CD4-positive, alpha-beta T cell treated with Interleukin-17A for 4 hours (primary cell): ENCODE measurements around the gene FOXD1.
"Not testable (repeated sequence)": the region's sequence is repeated elsewhere in the genome, so short reads cannot be mapped to it uniquely, and the experiment has no call there.

Experiments
- DNase-seq: peaks from one replicate; pipeline ENCODE4 v3.0.0-alpha.2; 2020; ENCODE audit warnings: mixed read lengths

FOXD1 gene

DNA sequence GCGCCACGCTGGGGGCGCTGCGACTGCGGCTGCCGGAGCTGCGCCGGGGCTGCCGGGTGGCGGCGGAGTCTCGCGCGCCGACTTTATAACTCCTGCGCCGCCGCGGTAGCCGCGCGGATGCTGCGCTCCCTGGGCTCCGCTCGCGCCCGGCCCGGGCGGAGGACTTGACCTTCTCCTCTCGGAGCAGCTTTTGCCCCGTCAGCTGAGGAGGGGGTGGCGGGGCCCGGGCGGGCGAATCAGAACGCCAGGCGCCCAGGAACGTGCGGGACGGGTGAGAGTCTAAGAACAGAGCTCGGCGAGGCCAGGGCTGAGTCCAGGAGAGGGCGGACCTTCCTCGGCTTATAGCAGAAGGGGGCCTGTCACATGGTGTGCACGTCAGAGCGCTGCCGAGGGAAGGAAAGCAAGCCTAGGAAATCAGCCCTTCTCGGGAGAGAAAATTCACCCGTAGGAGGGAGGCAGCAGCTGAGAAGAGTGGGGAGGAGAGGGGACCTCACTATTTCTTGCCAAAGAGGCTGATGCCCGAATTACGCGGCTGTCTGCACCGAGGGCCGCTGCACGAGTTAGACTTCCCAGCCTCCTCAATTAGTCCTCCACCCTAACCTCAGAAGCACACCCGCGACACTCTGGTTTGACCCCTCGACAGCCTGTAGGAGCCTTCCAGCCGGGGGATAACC lies at the start of gene FOXD1:
Gene FOXD1, minus strand, starts transcription at position 315 of the 674 bp plus-strand sequence. CDS start 415 bp downstream, outside the sequence.
- DNase-seq, result peak; percentile 38

DNA sequence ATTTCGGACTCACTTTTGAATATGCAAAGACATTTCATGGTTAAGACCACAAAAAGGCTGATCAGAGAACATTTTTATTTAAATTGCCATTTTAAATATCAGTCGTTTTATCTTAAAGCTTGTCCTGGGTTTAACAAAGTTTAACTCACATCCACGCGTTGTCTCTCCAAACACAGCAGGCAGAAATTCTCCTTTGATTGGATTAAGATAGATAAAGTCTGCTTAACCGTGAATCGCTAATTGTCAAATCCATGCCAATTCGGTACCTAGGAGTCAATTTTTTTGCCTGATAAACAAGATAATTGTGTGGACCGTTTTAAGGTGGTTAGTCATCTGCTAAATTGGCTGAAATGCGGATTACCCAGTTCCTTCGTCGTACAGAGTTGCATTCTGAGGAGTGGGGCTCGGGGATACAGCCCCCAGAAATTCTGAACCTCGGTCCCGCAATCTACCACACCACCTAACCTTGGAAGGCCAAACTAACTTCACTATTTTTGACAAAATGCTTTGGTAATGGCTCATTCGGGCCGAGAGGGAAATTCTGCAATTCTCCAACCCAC lies 49.0 kb upstream of the FOXD1 start:
- peak; percentile 3 for DNase-seq

- no peak for DNase-seq
Observed at GRCh38 chr5:73496984-73497457, 48.4 kb upstream of the FOXD1 start.

DNA sequence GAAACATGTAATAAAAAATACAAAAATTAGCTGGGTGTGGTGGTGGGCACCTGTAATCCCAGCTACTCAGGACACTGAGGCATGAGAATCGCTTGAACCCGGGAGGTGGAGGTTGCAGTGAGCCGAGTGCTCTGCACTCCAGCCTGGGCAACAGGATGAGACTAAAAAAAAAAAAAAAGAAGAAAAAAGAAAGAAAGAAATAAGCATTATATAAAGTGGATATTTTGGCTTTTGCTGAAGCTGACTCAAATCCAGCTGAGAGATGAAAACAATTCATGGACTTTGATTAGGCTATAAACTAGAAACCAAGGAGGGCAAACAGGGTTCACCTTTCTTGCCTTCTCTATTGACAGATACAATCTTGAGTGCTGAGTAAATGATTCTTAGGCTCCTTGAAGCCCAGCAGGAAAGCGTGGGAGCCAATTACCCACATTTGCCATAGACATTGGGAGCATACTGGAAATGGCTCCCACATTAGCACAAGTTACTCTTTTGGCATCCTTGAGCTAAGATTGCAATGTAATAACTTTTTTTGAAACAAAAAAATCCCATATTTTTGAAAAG lies 47.3 kb upstream of the FOXD1 start:
- DNase-seq, result no peak

- DNase-seq, result no peak
Observed at GRCh38 chr5:73494721-73495120, 46.1 kb upstream of the FOXD1 start.

DNA sequence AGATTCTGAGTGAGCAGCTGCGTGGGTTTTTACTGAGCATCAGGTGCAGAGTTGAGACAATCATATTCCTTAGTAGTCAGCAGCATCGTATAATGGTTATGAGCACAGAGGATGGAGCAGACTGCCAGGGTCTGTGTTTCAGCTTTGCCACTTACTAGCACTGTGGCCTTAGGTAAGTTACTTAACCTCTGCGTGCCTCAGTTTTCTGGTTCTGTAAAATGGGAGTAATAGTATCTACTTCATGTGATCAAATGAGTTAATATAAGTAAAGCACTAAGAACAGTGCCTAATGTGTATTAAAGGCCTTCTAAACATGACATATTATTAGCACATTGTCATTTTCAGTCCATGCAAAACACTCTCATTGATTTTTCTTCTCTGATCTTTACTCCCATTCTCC lies 44.8 kb upstream of the FOXD1 start:
- DNase-seq, result no peak

- DNase-seq, result no peak
Observed at GRCh38 chr5:73491155-73491554, 42.6 kb upstream of the FOXD1 start.

DNA sequence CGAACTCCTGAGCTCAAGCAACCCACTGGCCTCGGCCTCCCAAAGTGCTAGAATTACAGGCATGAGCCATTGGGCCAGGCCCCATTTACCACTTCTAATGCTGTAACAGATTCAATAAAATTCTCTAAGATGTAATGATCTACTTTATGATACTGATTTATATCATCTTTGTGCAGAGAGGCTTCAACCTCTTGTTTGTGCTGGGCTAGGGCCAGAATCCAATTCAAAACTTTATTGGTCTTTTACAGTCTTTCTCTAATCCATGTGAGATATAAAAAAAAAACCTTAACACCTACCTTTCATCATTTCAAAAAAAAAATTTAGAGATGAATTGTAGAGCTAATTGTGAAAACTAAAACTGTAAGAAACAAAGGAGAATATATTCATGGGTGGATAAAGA lies 41.5 kb upstream of the FOXD1 start:
- DNase-seq, result no peak

GRCh38 chr5:73488806-73489205 lies 40.2 kb upstream of the FOXD1 start:
- DNase-seq, result no peak

DNA sequence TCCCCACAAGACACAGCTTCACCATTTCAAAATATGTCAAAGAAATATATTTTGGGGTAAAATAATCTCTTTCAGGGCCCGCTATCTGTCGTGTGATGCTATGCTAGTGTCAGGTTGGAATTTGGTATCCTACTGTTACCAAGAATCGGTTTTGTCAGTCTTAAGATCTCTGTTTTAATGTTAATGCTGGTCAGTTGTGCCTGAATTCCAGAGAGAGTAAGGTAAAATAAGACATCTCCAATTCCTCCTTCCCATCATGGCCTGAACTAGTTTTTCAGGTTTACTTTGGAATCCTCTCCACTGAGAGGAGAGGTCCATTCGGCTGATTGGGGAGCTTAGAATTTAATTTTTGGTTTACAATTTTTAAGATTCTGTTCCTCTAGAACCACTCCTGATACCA lies 39.2 kb upstream of the FOXD1 start:
- DNase-seq, result no peak

GRCh38 chr5:73487257-73487656 lies 38.7 kb upstream of the FOXD1 start:
- not testable (repeated sequence) for DNase-seq

GRCh38 chr5:73486119-73486899 lies 37.7 kb upstream of the FOXD1 start:
- DNase-seq, result no peak

GRCh38 chr5:73485715-73486114 lies 37.1 kb upstream of the FOXD1 start:
- no peak for DNase-seq

GRCh38 chr5:73484511-73484910 lies 35.9 kb upstream of the FOXD1 start:
- no peak for DNase-seq

- no peak for DNase-seq
Observed at GRCh38 chr5:73483676-73484075, 35.1 kb upstream of the FOXD1 start.

GRCh38 chr5:73482383-73483136 lies 34.0 kb upstream of the FOXD1 start:
- DNase-seq, result no peak

DNA sequence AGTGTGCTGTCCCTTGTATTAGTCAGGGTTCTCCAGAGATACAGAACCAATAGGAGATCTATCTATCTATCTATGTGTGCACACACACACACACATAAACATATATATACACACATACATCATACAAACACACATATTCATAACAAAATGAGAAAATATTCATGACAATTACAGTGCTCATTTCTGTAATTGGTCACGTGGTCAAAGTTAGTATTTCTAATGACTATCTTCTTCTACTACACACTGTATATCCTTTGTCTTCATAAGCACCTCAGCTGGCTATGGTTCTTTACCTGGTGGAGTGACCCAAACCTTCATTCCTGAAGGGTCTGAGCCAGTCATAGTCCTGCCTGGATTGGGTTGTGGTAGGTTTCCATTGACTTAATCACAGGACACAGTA lies 31.9 kb upstream of the FOXD1 start:
- no peak for DNase-seq

- no peak for DNase-seq
Observed at GRCh38 chr5:73472116-73472515, 23.5 kb upstream of the FOXD1 start.

DNA sequence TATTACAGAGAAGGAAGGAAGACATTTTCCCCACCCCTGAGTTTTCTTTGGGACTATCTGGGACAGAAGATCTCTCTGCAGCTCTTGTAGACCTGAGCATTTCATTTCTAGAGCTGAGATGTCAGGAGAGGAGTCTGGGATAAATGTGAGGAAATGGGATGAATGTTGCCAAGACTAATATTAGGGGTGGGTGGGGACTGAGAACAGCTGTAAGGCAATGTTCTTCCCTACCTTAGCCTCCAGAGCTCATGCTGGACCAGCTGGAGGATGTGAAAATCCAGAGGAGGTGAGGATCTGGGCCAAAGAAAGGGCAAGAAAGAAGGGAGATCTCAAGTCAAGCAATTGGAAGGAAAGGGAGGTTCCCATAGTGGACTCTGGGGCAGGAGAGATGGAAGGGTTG lies 23.1 kb upstream of the FOXD1 start:
- no peak for DNase-seq

DNA sequence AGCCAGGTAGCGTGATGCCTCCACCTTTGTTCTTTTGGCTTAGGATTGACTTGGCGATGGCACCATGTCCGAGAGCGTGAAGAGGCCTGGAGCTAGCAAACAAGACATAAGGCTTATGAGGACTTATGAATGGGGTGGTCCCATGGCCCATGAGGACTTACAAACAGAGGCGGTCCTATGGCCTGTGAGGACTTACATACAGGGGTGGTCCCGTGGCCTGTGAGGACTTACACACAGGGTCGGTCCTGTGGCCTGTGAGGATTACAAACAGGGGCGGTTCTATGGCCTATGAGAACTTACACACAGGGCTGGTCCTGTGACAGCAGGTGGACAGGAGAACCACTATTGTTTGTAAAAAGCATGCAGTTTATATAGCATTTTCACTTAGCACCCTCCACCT lies 21.3 kb upstream of the FOXD1 start:
- no peak for DNase-seq

GRCh38 chr5:73468638-73469037 lies 20.1 kb upstream of the FOXD1 start:
- DNase-seq, result not testable (repeated sequence)

DNA sequence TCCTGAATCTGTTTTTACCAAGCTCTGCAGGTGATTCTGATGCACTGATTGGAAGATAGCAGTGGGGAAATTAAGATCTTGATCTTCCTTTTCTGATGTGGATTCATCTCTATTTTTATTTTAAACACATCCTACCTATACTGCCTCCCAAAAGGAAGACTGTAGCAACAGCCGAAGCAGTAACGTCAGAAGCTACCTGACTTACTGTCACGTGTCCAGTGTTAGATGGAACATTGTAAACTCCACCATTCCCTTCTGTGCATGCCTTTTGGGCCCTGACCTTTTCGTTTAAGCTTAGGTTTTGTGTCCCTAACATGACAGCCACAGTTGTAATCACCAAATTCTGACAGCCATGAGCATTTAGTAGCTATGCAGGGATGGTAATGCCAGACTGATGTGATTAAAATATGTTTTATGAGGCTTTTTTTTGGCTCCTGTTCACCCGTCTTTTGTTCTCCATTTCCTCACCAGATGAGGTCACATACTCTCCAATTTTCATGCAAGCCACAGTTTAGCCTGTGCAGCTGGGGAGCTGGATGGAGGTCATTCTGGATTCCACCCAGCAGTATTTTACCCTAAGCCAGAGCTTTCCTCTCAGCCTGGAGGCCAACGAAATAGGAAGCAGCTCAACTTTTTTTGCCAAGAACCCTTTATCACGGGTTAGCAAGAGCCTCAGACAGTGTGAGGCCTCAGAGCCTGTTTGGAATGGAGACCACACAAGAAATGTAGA lies 15.6 kb upstream of the FOXD1 start:
- DNase-seq, result no peak
